HepG2 (cell line): ENCODE measurements around the gene MYH7. TPM values are rescaled to one million over a fixed set of nuclear protein-coding genes. Genes with fewer than 3 reads are reported as not detected.
A peak's percentile ranks its signal among the peaks of the same experiment; 100 is the strongest.

Experiments
- CHD2 ChIP-seq: IDR thresholded peaks from 2 replicates; pipeline ENCODE4 v1.6.1; 2011; ENCODE audit warnings: low read depth, low read length, improper control_type of control experiment
- CREB1 ChIP-seq, 2 experiments: fragments of 450-650 bp in 1 of 2; IDR thresholded peaks; 2 replicates each; pipeline ENCODE4 v1.6.1; 2016 to 2017; ENCODE audit warnings: control low read depth in 1 of 2, mild to moderate bottlenecking in 1 of 2, missing compliant biosample characterization in 1 of 2, missing genetic modification characterization in 1 of 2
- E2F1 ChIP-seq: sonication (generic); formaldehyde crosslinking; IDR thresholded peaks from 2 replicates; pipeline ENCODE4 v1.5.0; 2020; ENCODE audit warnings: missing genetic modification reagents
- EED ChIP-seq: sonication (generic); formaldehyde crosslinking; IDR thresholded peaks from 2 replicates; pipeline ENCODE4 v1.5.0; 2020; ENCODE audit warnings: mild to moderate bottlenecking, missing genetic modification reagents
- ERF ChIP-seq: IDR thresholded peaks from 2 replicates; pipeline ENCODE4 v1.6.1; 2018; ENCODE audit warnings: missing biosample characterization, missing genetic modification reagents
- FOXK1 ChIP-seq: sonication (generic); formaldehyde crosslinking; IDR thresholded peaks from 2 replicates; pipeline ENCODE4 v1.4.0; 2020; ENCODE audit warnings: low read depth, missing genetic modification reagents, borderline replicate concordance
- PCBP2 ChIP-seq: fragments of 200-400 bp; formaldehyde crosslinking; optimal IDR thresholded peaks from 2 replicates; pipeline ENCODE3; 2018; ENCODE audit warnings: low read length, low read depth; ENCODE audit not compliant: poor library complexity, severe bottlenecking
- TBX3 ChIP-seq: fragments of 450-650 bp; IDR thresholded peaks from 2 replicates; pipeline ENCODE4 v1.6.1; 2017; ENCODE audit warnings: antibody characterized with exemption, mild to moderate bottlenecking, inconsistent platforms, borderline replicate concordance
- TOE1 ChIP-seq: sonication (generic); formaldehyde crosslinking; IDR thresholded peaks from 2 replicates; pipeline ENCODE4 v1.4.0; 2020; ENCODE audit warnings: mild to moderate bottlenecking, missing genetic modification reagents
- U2AF1 ChIP-seq: fragments of 200-400 bp; formaldehyde crosslinking; optimal IDR thresholded peaks from 2 replicates; pipeline ENCODE3; 2017; ENCODE audit warnings: mild to moderate bottlenecking, low read depth, low read length
- ZBTB39 ChIP-seq: sonication (generic); formaldehyde crosslinking; IDR thresholded peaks from 2 replicates; pipeline ENCODE4 v1.5.0; 2020; ENCODE audit warnings: missing genetic modification reagents
- ZBTB7B ChIP-seq: sonication (generic); formaldehyde crosslinking; IDR thresholded peaks from 2 replicates; pipeline ENCODE4 v1.4.0; 2020; ENCODE audit warnings: missing genetic modification reagents
- ZHX1 ChIP-seq: sonication (generic); formaldehyde crosslinking; IDR thresholded peaks from 2 replicates; pipeline ENCODE4 v1.8.1; 2022; ENCODE audit warnings: low read depth, mild to moderate bottlenecking, missing genetic modification reagents
- ZNF263 ChIP-seq: sonication (generic); formaldehyde crosslinking; IDR thresholded peaks from 2 replicates; pipeline ENCODE4 v1.4.0; 2020; ENCODE audit warnings: missing genetic modification reagents
- ZNF468 ChIP-seq: sonication (generic); formaldehyde crosslinking; IDR thresholded peaks from 2 replicates; pipeline ENCODE4 v1.8.0; 2022; ENCODE audit warnings: mild to moderate bottlenecking, moderate library complexity, missing genetic modification reagents
- ZNF775 ChIP-seq: sonication (generic); formaldehyde crosslinking; IDR thresholded peaks from 2 replicates; pipeline ENCODE4 v1.4.0; 2020; ENCODE audit warnings: missing genetic modification reagents, mild to moderate bottlenecking, moderate library complexity, borderline replicate concordance
- ZNF782 ChIP-seq: sonication (generic); formaldehyde crosslinking; IDR thresholded peaks from 2 replicates; pipeline ENCODE4 v1.4.0; 2020; ENCODE audit warnings: missing genetic modification reagents, mild to moderate bottlenecking, borderline replicate concordance
- polyA plus RNA-seq, 8 experiments: library from polyadenylated mRNA; depleted of rRNA in 3 of 8; stranded (reverse) in 7 of 8; unstranded in 1 of 8; fragments of >200 nt; fragmentation: Illumina TruSeq in 4 of 8; extraction: Trizol in 4 of 8; gene quantifications; 2 replicates each; pipeline versions ENCODE4 v1.2.1 to v1.2.3, GENCODE V29; 2011 to 2016; ENCODE audit warnings: low read depth in 4 of 8, missing spikeins in 1 of 8, mixed read lengths in 1 of 8; ENCODE audit not compliant: insufficient read depth in 1 of 8
- total RNA-seq, 5 experiments: library from RNA; depleted of rRNA; stranded (reverse); fragments of >200 nt; fragmentation: Illumina TruSeq; extraction: Trizol; gene quantifications; 2 replicates each; pipeline ENCODE4 v1.2.3, GENCODE V29; 2016; ENCODE audit warnings: low read depth in 1 of 5
- TF ChIP-seq, protein P1 (sequence below), 2 experiments: sonication (generic) in 1 of 2; formaldehyde crosslinking in 1 of 2; IDR thresholded peaks; 2 replicates each; pipeline versions ENCODE4 v1.4.0 to v1.6.1; 2016 to 2020; ENCODE audit warnings: borderline replicate concordance in 1 of 2, low read depth in 1 of 2, mild to moderate bottlenecking in 1 of 2, missing genetic modification reagents in 1 of 2

MYH7 gene
- total and polyA plus RNA-seq, 2 of the 13 experiments (the other 11 are each of a cell fraction or from before 2014, with no cell fraction given): 0.04 TPM; not detected in 1

- TF ChIP-seq, protein P1, sequence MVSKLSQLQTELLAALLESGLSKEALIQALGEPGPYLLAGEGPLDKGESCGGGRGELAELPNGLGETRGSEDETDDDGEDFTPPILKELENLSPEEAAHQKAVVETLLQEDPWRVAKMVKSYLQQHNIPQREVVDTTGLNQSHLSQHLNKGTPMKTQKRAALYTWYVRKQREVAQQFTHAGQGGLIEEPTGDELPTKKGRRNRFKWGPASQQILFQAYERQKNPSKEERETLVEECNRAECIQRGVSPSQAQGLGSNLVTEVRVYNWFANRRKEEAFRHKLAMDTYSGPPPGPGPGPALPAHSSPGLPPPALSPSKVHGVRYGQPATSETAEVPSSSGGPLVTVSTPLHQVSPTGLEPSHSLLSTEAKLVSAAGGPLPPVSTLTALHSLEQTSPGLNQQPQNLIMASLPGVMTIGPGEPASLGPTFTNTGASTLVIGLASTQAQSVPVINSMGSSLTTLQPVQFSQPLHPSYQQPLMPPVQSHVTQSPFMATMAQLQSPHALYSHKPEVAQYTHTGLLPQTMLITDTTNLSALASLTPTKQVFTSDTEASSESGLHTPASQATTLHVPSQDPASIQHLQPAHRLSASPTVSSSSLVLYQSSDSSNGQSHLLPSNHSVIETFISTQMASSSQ (IDR thresholded peaks at IDR 0.05; ENCODE audit: low read depth): no peak
- TF ChIP-seq, protein P1 (CRISPR knock-in tag; IDR thresholded peaks at IDR 0.05; ENCODE audit: borderline replicate concordance): no peak
- TF ChIP-seq ZHX1 (no peak), CREB1 (IDR thresholded peaks at IDR 0.05) (no peak), CREB1 (CRISPR knock-in tag; IDR thresholded peaks at IDR 0.05) (no peak), CHD2 (no peak), TOE1 (CRISPR knock-in tag) (no peak), ERF (CRISPR knock-in tag) (peak; percentile 64; the same call in 1 of the 2 replicates), ZNF775 (no peak), ZNF782 (CRISPR knock-in tag) (no peak), PCBP2 (no peak), U2AF1 (no peak), ZBTB39 (no peak), E2F1 (CRISPR knock-in tag) (no peak), EED (CRISPR knock-in tag) (no peak), ZNF468 (CRISPR knock-in tag) (no peak), FOXK1 (CRISPR knock-in tag) (peak; percentile 34; the same call in 1 of the 2 replicates), ZBTB7B (CRISPR knock-in tag) (0 out of 2 replicates have a peak, but pooled peaks have one; percentile 20), TBX3 (no peak), ZNF263 (peak; percentile 89)
Measured at GRCh38 chr14:23457587-23458445, 22.4 kb upstream of the MYH7 start (continued).
